Subcutaneous abdominal adipose tissue (tissue), 5 donors: ENCODE data around the gene ADIG.

Experiments
- H3K27ac ChIP-seq: one replicate; pipeline ENCODE4 v1.7.0; 2013; ENCODE audit warnings: low read depth, mild to moderate bottlenecking, inconsistent platforms, low read length, moderate library complexity
- H3K27me3 ChIP-seq, 5 donors: one replicate each; pipeline ENCODE4 v1.7.0; 2013; ENCODE audit warnings: low read length in 5 of 5, inconsistent platforms in 1 of 5; ENCODE audit not compliant: control insufficient read depth in 5 of 5, insufficient read depth in 4 of 5
- H3K36me3 ChIP-seq, 5 donors: one replicate each; pipeline ENCODE4 v1.7.0; 2013; ENCODE audit warnings: low read length in 5 of 5; ENCODE audit not compliant: control insufficient read depth in 5 of 5, insufficient read depth in 5 of 5
- H3K4me1 ChIP-seq, 5 donors: one replicate each; pipeline ENCODE4 v1.7.0; 2013; ENCODE audit warnings: low read length in 5 of 5, mild to moderate bottlenecking in 3 of 5, moderate library complexity in 1 of 5; ENCODE audit not compliant: control insufficient read depth in 5 of 5, insufficient read depth in 5 of 5
- H3K4me3 ChIP-seq, 5 donors: one replicate each; pipeline ENCODE4 v1.7.0; 2013; ENCODE audit warnings: low read length in 5 of 5, low read depth in 1 of 5
- H3K9ac ChIP-seq, 5 donors: one replicate each; pipeline ENCODE4 v1.7.0; 2013; ENCODE audit warnings: low read length in 5 of 5, mild to moderate bottlenecking in 4 of 5, moderate library complexity in 3 of 5
- H3K9me3 ChIP-seq, 5 donors: one replicate each; pipeline ENCODE4 v1.7.0; 2013; ENCODE audit warnings: low read length in 5 of 5; ENCODE audit not compliant: control insufficient read depth in 5 of 5
- donor health status: healthy.
- donor health status: healthy.
- donor health status: healthy.
- donor health status: healthy.
- donor health status: healthy.

ADIG gene

GRCh38 chr20:38612751-38613515 lies 31.9 kb downstream of the ADIG start:
- peaks cover 0 to 4% (median 0%) of the 10 kb centered on the region in 5 donors for H3K9me3 ChIP-seq

GRCh38 chr20:38615283-38615682 lies 34.3 kb downstream of the ADIG start:
- H3K4me3 ChIP-seq: no peak overlapping the region
- H3K9me3 ChIP-seq: no peaks in the 10 kb centered on the region
- H3K4me1 ChIP-seq: no peaks in the 10 kb centered on the region
- H3K27me3 ChIP-seq: peaks cover 11 to 25% (median 20%) of the 10 kb centered on the region in 5 donors
- H3K27ac ChIP-seq: no peak overlapping the region
- H3K9ac ChIP-seq: no peak overlapping the region
- H3K36me3 ChIP-seq: no peaks in the 10 kb centered on the region

More at GRCh38 chr20:38612751-38613515, 31.9 kb downstream of the ADIG start:
- Histone ChIP-seq H3K4me3 (no peak overlapping the region), H3K4me1 (no peaks in the 10 kb centered on the region), H3K27me3 (peaks cover 11 to 24% (median 17%) of the 10 kb centered on the region in 5 donors), H3K36me3 (no peaks in the 10 kb centered on the region), H3K9ac (no peak overlapping the region), H3K27ac (no peak overlapping the region)

- H3K27me3 ChIP-seq: peaks cover 11 to 25% (median 20%) of the 10 kb centered on the region in 5 donors
Observed at GRCh38 chr20:38616457-38616856, 35.5 kb downstream of the ADIG start.

DNA sequence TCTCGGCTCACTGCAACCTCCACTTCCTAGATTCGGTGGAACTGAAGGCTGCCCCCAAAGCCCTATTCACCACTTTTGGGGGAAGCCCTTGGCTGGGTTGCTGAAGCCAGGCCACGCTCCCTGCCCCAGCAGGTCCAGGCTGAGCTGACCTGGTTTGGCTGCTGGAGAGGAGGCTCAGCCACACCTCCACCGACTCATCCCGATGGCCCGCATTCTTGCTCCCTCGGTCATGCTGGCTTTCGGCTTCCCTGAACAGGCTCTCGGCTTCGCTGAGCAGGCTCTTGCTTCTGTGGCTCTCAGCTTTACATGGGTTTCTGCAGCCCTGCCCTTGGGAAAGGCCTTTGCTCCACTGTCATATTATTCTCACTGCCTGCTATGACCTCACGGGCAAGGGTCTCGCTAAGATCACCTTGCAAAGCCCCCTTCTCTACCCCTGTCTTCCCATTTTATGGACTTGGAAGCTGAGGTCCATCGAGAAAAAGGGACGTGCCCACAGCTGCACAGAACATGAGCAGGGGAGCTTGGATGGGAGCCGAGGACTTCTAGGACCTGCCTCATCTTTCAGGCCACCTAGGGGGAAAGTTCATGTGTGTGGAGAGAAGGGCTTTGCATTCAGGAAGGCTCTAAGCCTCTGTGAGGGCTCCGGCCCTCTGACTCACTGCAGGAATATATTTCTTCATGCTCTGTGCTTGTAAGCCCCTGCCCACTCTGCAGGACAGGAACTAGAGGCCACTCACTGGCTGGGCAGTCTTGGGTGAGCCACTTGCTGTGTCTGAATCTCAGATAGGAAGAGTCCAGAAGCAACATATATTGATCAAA lies 36.2 kb downstream of the ADIG start:
- no peaks in the 10 kb centered on the region for H3K36me3 ChIP-seq
- no peaks in the 10 kb centered on the region for H3K4me1 ChIP-seq
- H3K9ac ChIP-seq: no peak overlapping the region
- H3K4me3 ChIP-seq: no peak overlapping the region
- H3K27ac ChIP-seq: no peak overlapping the region
- H3K9me3 ChIP-seq: no peaks in the 10 kb centered on the region
- peaks cover 11 to 25% (median 20%) of the 10 kb centered on the region in 5 donors for H3K27me3 ChIP-seq

More at GRCh38 chr20:38616457-38616856, 35.5 kb downstream of the ADIG start:
- no peak overlapping the region for H3K4me3 ChIP-seq
- H3K4me1 ChIP-seq: no peaks in the 10 kb centered on the region
- H3K27ac ChIP-seq: no peak overlapping the region
- H3K36me3 ChIP-seq: no peaks in the 10 kb centered on the region
- H3K9me3 ChIP-seq: no peaks in the 10 kb centered on the region
- no peak overlapping the region for H3K9ac ChIP-seq

- Histone ChIP-seq H3K4me1 (no peaks in the 10 kb centered on the region), H3K9ac (no peak overlapping the region)
Observed at GRCh38 chr20:38617830-38618196, 36.8 kb downstream of the ADIG start.

GRCh38 chr20:38620441-38620840 lies 39.4 kb downstream of the ADIG start:
- H3K36me3 ChIP-seq: no peaks in the 10 kb centered on the region
- H3K9ac ChIP-seq: no peak overlapping the region
- no peak overlapping the region for H3K27ac ChIP-seq
- H3K4me3 ChIP-seq: no peak overlapping the region
- peaks cover 9 to 25% (median 19%) of the 10 kb centered on the region in 5 donors for H3K27me3 ChIP-seq
- peaks cover 0 to 12% (median 7%) of the 10 kb centered on the region in 5 donors for H3K9me3 ChIP-seq
- H3K4me1 ChIP-seq: no peaks in the 10 kb centered on the region

More at GRCh38 chr20:38617830-38618196, 36.8 kb downstream of the ADIG start:
- Histone ChIP-seq H3K27ac (no peak overlapping the region), H3K4me3 (no peak overlapping the region), H3K9me3 (no peaks in the 10 kb centered on the region), H3K36me3 (no peaks in the 10 kb centered on the region), H3K27me3 (peaks cover 11 to 30% (median 20%) of the 10 kb centered on the region in 5 donors)

DNA sequence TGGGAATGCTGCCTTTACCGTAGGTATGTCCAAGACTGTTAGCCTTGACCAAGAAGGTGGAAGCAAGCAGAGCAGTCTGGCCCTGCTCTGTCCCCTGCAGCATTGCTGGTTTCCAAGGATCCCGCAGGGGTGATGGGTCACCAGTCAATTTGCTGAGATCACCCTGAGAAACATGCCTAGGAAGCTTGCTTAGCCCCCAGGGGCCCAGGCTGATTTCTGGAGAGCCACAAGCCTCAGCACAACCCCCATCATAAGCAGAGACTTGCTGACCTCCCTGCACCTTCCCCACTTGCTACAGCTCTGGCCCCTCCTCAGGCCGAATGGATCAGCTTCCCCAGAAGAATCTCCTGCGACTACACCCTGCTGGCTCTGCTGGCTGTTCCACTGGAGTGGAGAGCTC lies 42.1 kb downstream of the ADIG start:
- Histone ChIP-seq H3K4me1 (no peaks in the 10 kb centered on the region), H3K9me3 (peaks cover 0 to 12% (median 7%) of the 10 kb centered on the region in 5 donors), H3K27me3 (peaks cover 0 to 8% (median 7%) of the 10 kb centered on the region in 5 donors), H3K27ac (no peak overlapping the region), H3K36me3 (no peaks in the 10 kb centered on the region), H3K9ac (no peak overlapping the region), H3K4me3 (no peak overlapping the region)

- H3K4me3 ChIP-seq: no peak overlapping the region
- H3K36me3 ChIP-seq: no peaks in the 10 kb centered on the region
- no peaks in the 10 kb centered on the region for H3K4me1 ChIP-seq
- no peak overlapping the region for H3K27ac ChIP-seq
- no peak overlapping the region for H3K9ac ChIP-seq
- peaks cover 0 to 12% (median 7%) of the 10 kb centered on the region in 5 donors for H3K9me3 ChIP-seq
- H3K27me3 ChIP-seq: peaks cover 0 to 9% (median 4%) of the 10 kb centered on the region in 5 donors
Observed at GRCh38 chr20:38624084-38624483, 43.1 kb downstream of the ADIG start.

DNA sequence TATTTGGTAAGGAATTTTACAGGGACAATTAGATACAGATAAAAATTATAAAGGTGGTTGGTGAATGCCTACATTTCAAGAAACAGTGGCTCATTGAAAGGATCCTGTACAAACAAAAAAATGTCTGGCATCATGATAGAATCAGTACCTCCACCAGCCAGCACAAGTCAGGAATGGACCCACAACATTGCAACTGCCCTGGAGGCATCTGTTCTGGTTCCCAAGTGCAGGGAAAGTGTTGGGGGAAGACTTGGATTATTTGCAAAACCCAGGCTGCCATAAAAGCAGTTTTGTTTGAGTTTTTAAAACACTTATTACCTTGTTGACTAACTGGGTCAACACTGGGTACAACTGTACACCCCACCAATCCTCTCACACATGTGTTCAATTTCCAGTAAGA lies 44.9 kb downstream of the ADIG start:
- Histone ChIP-seq H3K4me1 (no peaks in the 10 kb centered on the region), H3K36me3 (no peaks in the 10 kb centered on the region), H3K27me3 (peaks cover 0 to 5% (median 3%) of the 10 kb centered on the region in 5 donors), H3K4me3 (no peak overlapping the region), H3K9ac (no peak overlapping the region), H3K27ac (no peak overlapping the region), H3K9me3 (peaks cover 0 to 12% (median 7%) of the 10 kb centered on the region in 5 donors)
